ENCODE data around the gene MNAT1. TPM values are rescaled to one million over a fixed set of nuclear protein-coding genes. Genes with fewer than 3 reads are reported as not detected.

Gene MNAT1
- total RNA-seq, 1 donor from 2014 or later, result 40.4 TPM

- Mint-ChIP-seq H3K9me3 (peaks cover 30% of the 10 kb centered on the region), H3K4me1 (no peaks in the 10 kb centered on the region)
Measured at GRCh38 chr14:60893911-60894310, 159.3 kb downstream of the MNAT1 start.

GRCh38 chr14:60904381-60904780 is 169.8 kb downstream of the MNAT1 start:
- H3K36me3 Mint-ChIP-seq, result peaks cover 7% of the 10 kb centered on the region
- no peak for DNase-seq (ENCODE audit: low spot score in 2 of 2, unreplicated experiment in 2 of 2)

More at GRCh38 chr14:60893911-60894310, 159.3 kb downstream of the MNAT1 start:
- no peak for TF ChIP-seq CTCF (IDR thresholded peaks at IDR 0.05; ENCODE audit: unreplicated experiment)
- Mint-ChIP-seq H3K4me3 (no peak overlapping the region), H3K36me3 (peaks cover 17% of the 10 kb centered on the region), H3K27ac (no peak overlapping the region), H3K27me3 (ENCODE audit: low read depth) (no peaks in the 10 kb centered on the region)
- DNase-seq (ENCODE audit: low spot score in 2 of 2, unreplicated experiment in 2 of 2), result no peak

GRCh38 chr14:60905923-60906322 is 171.4 kb downstream of the MNAT1 start:
- no peak for TF ChIP-seq CTCF (IDR thresholded peaks at IDR 0.05; ENCODE audit: unreplicated experiment)
- Mint-ChIP-seq H3K4me1 (peaks cover 3% of the 10 kb centered on the region), H3K27me3 (ENCODE audit: low read depth) (no peaks in the 10 kb centered on the region), H3K27ac (no peak overlapping the region), H3K36me3 (peaks cover 17% of the 10 kb centered on the region), H3K4me3 (no peak overlapping the region), H3K9me3 (peaks cover under 1% of the 10 kb centered on the region)
- DNase-seq (ENCODE audit: low spot score in 2 of 2, unreplicated experiment in 2 of 2), result no peak

More at GRCh38 chr14:60904381-60904780, 169.8 kb downstream of the MNAT1 start:
- no peaks in the 10 kb centered on the region for H3K9me3 Mint-ChIP-seq
- no peak overlapping the region for H3K27ac Mint-ChIP-seq
- H3K4me3 Mint-ChIP-seq, result no peak overlapping the region
- peaks cover 3% of the 10 kb centered on the region for H3K4me1 Mint-ChIP-seq
- no peak for TF ChIP-seq CTCF (IDR thresholded peaks at IDR 0.05; ENCODE audit: unreplicated experiment)
- no peaks in the 10 kb centered on the region for H3K27me3 Mint-ChIP-seq (ENCODE audit: low read depth)

- Mint-ChIP-seq H3K9me3 (peaks cover 15% of the 10 kb centered on the region), H3K36me3 (peaks cover 20% of the 10 kb centered on the region), H3K27me3 (ENCODE audit: low read depth) (no peaks in the 10 kb centered on the region), H3K4me3 (no peak overlapping the region), H3K27ac (no peak overlapping the region), H3K4me1 (no peaks in the 10 kb centered on the region)
- TF ChIP-seq CTCF (IDR thresholded peaks at IDR 0.05; ENCODE audit: unreplicated experiment), result no peak
- DNase-seq (ENCODE audit: low spot score in 2 of 2, unreplicated experiment in 2 of 2), result no peak
Measured at GRCh38 chr14:60915781-60916180, 181.2 kb downstream of the MNAT1 start.

GRCh38 chr14:60922050-60922449 is 187.5 kb downstream of the MNAT1 start:
- Mint-ChIP-seq H3K27me3 (ENCODE audit: low read depth) (no peaks in the 10 kb centered on the region), H3K27ac (no peak overlapping the region), H3K4me3 (no peak overlapping the region), H3K36me3 (peaks cover 7% of the 10 kb centered on the region), H3K4me1 (peaks cover 15% of the 10 kb centered on the region), H3K9me3 (no peaks in the 10 kb centered on the region)
- DNase-seq (ENCODE audit: low spot score in 2 of 2, unreplicated experiment in 2 of 2), result no peak
- no peak for TF ChIP-seq CTCF (IDR thresholded peaks at IDR 0.05; ENCODE audit: unreplicated experiment)

GRCh38 chr14:60925286-60925685 is 190.7 kb downstream of the MNAT1 start:
- H3K36me3 Mint-ChIP-seq, result peaks cover 12% of the 10 kb centered on the region
- no peak for DNase-seq (ENCODE audit: low spot score in 2 of 2, unreplicated experiment in 2 of 2)
- TF ChIP-seq CTCF (IDR thresholded peaks at IDR 0.05; ENCODE audit: unreplicated experiment), result no peak
- no peaks in the 10 kb centered on the region for H3K27me3 Mint-ChIP-seq (ENCODE audit: low read depth)
- peaks cover 7% of the 10 kb centered on the region for H3K9me3 Mint-ChIP-seq
- H3K4me3 Mint-ChIP-seq, result no peak overlapping the region
- peaks cover 15% of the 10 kb centered on the region for H3K4me1 Mint-ChIP-seq
- H3K27ac Mint-ChIP-seq, result no peak overlapping the region

All from mesothelial cell of epicardium (in vitro differentiated cells).